GM19452 (cell line): ENCODE measurements around the gene ANO2.

Experiments
- ATAC-seq: cut with Tn5 transposase; IDR thresholded peaks from one replicate; pipeline ENCODE4 v1.9.1; 2021; ENCODE audit not compliant: unreplicated experiment

Gene ANO2

GRCh38 chr12:5783289-5783920 is 161.7 kb downstream of the ANO2 start:
- no peak for ATAC-seq

- no peak for ATAC-seq
Observed at GRCh38 chr12:5780536-5780935, 164.5 kb downstream of the ANO2 start.

- no peak for ATAC-seq
Observed at GRCh38 chr12:5779401-5779800, 165.7 kb downstream of the ANO2 start.

- ATAC-seq: no peak
Observed at GRCh38 chr12:5778821-5779220, 166.2 kb downstream of the ANO2 start.

GRCh38 chr12:5777451-5777850 is 167.6 kb downstream of the ANO2 start:
- ATAC-seq: no peak

GRCh38 chr12:5776091-5776490 is 169.0 kb downstream of the ANO2 start:
- no peak for ATAC-seq

- no peak for ATAC-seq
Observed at GRCh38 chr12:5773550-5773949, 171.5 kb downstream of the ANO2 start.

- no peak for ATAC-seq
Observed at GRCh38 chr12:5771756-5772155, 173.3 kb downstream of the ANO2 start.

GRCh38 chr12:5770727-5771126 is 174.3 kb downstream of the ANO2 start:
- no peak for ATAC-seq

- ATAC-seq: no peak
Observed at GRCh38 chr12:5768581-5769196, 176.4 kb downstream of the ANO2 start.

GRCh38 chr12:5768171-5768570 is 176.9 kb downstream of the ANO2 start:
- no peak for ATAC-seq

GRCh38 chr12:5758347-5758746 is 186.7 kb downstream of the ANO2 start:
- ATAC-seq: no peak

GRCh38 chr12:5756338-5756842 is 188.7 kb downstream of the ANO2 start:
- ATAC-seq: no peak

GRCh38 chr12:5748027-5748426 is 197.0 kb downstream of the ANO2 start:
- no peak for ATAC-seq

GRCh38 chr12:5746917-5747316 is 198.1 kb downstream of the ANO2 start:
- ATAC-seq: no peak

- no peak for ATAC-seq
Observed at GRCh38 chr12:5746036-5746908, 198.8 kb downstream of the ANO2 start.

- no peak for ATAC-seq
Observed at GRCh38 chr12:5745251-5745888, 199.7 kb downstream of the ANO2 start.

GRCh38 chr12:5742258-5742657 is 202.8 kb downstream of the ANO2 start:
- ATAC-seq: no peak

- ATAC-seq: no peak
Observed at GRCh38 chr12:5739917-5740316, 205.1 kb downstream of the ANO2 start.

GRCh38 chr12:5737778-5738177 is 207.3 kb downstream of the ANO2 start:
- ATAC-seq: no peak

- no peak for ATAC-seq
Observed at GRCh38 chr12:5736527-5736926, 208.5 kb downstream of the ANO2 start.
